ENCODE measurements around the gene DTNBP1.

DTNBP1 gene

GRCh38 chr6:15598273-15598798 lies 64.5 kb downstream of the DTNBP1 start:
- Mint-ChIP-seq H3K27me3 (ENCODE audit: low read depth) (no peaks in the 10 kb centered on the region), H3K36me3 (ENCODE audit: low read depth) (peaks cover 6% of the 10 kb centered on the region), H3K27ac (no peak overlapping the region), H3K9me3 (no peaks in the 10 kb centered on the region), H3K4me1 (ENCODE audit: low read depth) (no peaks in the 10 kb centered on the region), H3K4me3 (no peak overlapping the region)

DNA sequence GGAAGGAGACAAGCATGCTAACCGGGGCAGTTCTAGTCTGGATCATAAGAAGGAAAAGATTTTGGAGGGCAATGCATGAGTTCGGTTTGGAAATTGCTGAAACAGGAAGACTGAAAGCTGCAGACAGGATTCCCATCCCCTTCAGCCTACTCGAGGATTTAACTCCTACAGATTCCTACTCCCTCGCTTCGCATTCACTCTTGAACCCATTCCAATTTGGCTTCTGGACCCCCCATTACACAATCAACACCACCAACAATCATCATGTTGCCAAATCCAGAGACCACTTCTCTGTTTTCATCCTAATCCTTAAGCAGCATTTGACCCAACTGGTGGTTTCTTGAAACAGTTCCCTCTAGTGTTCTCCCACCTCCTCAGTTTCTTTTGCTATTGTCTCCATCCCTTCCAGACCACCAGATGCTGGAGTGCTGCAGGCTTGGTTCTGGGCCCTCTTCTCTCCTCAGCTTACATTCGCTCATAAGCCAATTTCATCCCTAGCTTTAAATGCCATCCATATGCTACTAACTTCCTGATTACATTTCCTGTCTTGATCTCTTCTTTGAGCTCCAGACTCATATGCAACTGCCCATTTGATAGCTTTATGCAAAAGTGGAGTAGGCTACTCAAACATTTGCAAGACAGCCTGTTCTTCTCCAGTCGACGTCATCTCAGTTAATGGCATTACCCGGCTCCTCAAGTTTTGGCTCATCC lies 66.5 kb downstream of the DTNBP1 start:
- no peak overlapping the region for H3K4me3 Mint-ChIP-seq
- no peaks in the 10 kb centered on the region for H3K9me3 Mint-ChIP-seq
- peaks cover 3% of the 10 kb centered on the region for H3K4me1 Mint-ChIP-seq (ENCODE audit: low read depth)
- no peak overlapping the region for H3K27ac Mint-ChIP-seq
- H3K27me3 Mint-ChIP-seq (ENCODE audit: low read depth), result no peaks in the 10 kb centered on the region
- H3K36me3 Mint-ChIP-seq (ENCODE audit: low read depth), result peaks cover 6% of the 10 kb centered on the region

DNA sequence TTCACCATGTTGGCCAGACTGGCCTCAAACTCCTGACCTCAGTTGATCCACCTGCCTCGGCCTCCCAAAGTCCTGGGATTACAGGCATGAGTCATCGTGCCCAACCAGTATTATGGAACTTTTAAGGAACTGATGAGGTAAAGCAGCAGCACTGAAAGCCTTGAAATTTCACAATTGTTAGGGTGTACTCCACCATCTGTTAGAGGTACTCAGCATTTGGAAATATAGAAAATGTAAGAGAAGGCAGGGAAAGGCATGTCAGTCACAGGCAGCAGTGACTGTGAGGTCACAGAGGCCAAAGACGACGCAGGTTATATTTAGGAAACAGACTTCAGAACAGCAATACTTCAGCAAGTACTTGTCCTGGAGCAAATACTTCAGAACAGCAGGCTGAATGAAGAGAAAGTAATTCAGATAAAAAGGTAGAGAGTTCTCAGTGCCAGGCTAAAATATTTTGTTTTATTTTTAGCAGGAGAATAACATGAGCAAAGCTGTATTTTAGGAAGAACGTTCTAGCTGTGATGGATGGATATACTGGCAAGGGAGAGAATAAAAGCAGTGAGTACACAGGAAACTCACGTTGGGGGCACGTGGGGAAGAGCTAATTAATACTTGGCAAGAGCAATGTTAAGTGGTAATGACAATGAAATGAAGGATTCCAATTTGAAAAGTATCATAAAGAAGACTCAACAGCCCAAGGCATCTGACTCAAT lies 67.2 kb downstream of the DTNBP1 start:
- no peaks in the 10 kb centered on the region for H3K9me3 Mint-ChIP-seq
- no peak overlapping the region for H3K4me3 Mint-ChIP-seq
- H3K36me3 Mint-ChIP-seq (ENCODE audit: low read depth), result peaks cover 6% of the 10 kb centered on the region
- H3K4me1 Mint-ChIP-seq (ENCODE audit: low read depth), result peaks cover 3% of the 10 kb centered on the region
- no peak overlapping the region for H3K27ac Mint-ChIP-seq
- H3K27me3 Mint-ChIP-seq (ENCODE audit: low read depth), result no peaks in the 10 kb centered on the region

- H3K27ac Mint-ChIP-seq, result no peak overlapping the region
- H3K4me1 Mint-ChIP-seq (ENCODE audit: low read depth), result peaks cover 3% of the 10 kb centered on the region
- no peak overlapping the region for H3K4me3 Mint-ChIP-seq
- no peaks in the 10 kb centered on the region for H3K9me3 Mint-ChIP-seq
- H3K36me3 Mint-ChIP-seq (ENCODE audit: low read depth), result peaks cover 4% of the 10 kb centered on the region
- H3K27me3 Mint-ChIP-seq (ENCODE audit: low read depth), result no peaks in the 10 kb centered on the region
Observed at GRCh38 chr6:15594512-15595259, 68.1 kb downstream of the DTNBP1 start.

DNA sequence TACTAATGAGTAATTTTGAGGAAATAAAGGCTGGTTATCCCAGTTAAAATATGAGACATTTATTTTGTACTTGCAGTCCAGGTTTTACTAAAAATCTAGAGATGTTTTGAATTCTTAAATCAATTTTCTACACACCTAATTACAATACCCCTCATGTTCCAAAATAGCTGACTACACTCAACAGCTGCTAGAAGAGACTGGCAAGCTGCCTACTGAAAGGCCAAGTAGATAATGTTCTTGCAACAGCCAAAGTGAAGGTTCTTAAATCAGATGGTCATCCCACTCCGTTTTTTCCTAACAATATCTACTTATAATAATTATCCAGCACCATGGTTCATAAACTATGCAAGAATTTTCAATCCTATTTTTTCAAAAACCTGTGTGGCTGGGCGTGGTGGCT lies 69.0 kb downstream of the DTNBP1 start:
- no peak overlapping the region for H3K27ac Mint-ChIP-seq
- no peaks in the 10 kb centered on the region for H3K9me3 Mint-ChIP-seq
- H3K36me3 Mint-ChIP-seq (ENCODE audit: low read depth), result peaks cover 4% of the 10 kb centered on the region
- no peaks in the 10 kb centered on the region for H3K27me3 Mint-ChIP-seq (ENCODE audit: low read depth)
- peaks cover 10% of the 10 kb centered on the region for H3K4me1 Mint-ChIP-seq (ENCODE audit: low read depth)
- no peak overlapping the region for H3K4me3 Mint-ChIP-seq

- Mint-ChIP-seq H3K4me3 (no peak overlapping the region), H3K27ac (no peak overlapping the region)
Observed at GRCh38 chr6:15592610-15593009, 70.2 kb downstream of the DTNBP1 start.

GRCh38 chr6:15588971-15589634 lies 73.7 kb downstream of the DTNBP1 start:
- H3K4me1 Mint-ChIP-seq (ENCODE audit: low read depth), result peaks cover 10% of the 10 kb centered on the region
- H3K27ac Mint-ChIP-seq, result no peak overlapping the region
- no peaks in the 10 kb centered on the region for H3K27me3 Mint-ChIP-seq (ENCODE audit: low read depth)
- H3K9me3 Mint-ChIP-seq, result no peaks in the 10 kb centered on the region
- H3K36me3 Mint-ChIP-seq (ENCODE audit: low read depth), result no peaks in the 10 kb centered on the region
- H3K4me3 Mint-ChIP-seq, result no peak overlapping the region

More at GRCh38 chr6:15592610-15593009, 70.2 kb downstream of the DTNBP1 start:
- Mint-ChIP-seq H3K9me3 (no peaks in the 10 kb centered on the region), H3K4me1 (ENCODE audit: low read depth) (peaks cover 10% of the 10 kb centered on the region), H3K36me3 (ENCODE audit: low read depth) (peaks cover 4% of the 10 kb centered on the region), H3K27me3 (ENCODE audit: low read depth) (no peaks in the 10 kb centered on the region)

DNA sequence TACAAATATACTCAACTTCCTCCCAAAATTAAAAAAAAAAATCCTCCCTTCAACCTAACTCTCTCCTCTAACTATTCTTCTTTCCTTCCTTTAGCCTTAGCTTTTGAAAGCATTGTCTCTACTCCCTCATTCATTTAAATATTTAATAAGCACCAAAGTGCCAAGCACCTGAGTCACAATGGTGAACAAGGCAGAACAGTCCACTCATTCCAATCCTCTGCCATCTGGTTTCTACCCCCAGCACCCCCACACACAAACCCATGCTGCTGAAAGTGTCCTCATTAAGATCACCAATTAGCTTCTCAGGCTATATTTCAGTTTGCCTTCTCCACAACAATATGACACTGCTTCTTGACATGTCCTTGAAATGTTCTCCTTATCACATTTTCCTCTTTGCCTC lies 76.3 kb downstream of the DTNBP1 start:
- peaks cover 8% of the 10 kb centered on the region for H3K4me1 Mint-ChIP-seq (ENCODE audit: low read depth)

GRCh38 chr6:15585760-15586214 lies 77.0 kb downstream of the DTNBP1 start:
- peaks cover 8% of the 10 kb centered on the region for H3K4me1 Mint-ChIP-seq (ENCODE audit: low read depth)
- no peaks in the 10 kb centered on the region for H3K36me3 Mint-ChIP-seq (ENCODE audit: low read depth)
- H3K4me3 Mint-ChIP-seq, result no peak overlapping the region
- H3K27me3 Mint-ChIP-seq (ENCODE audit: low read depth), result no peaks in the 10 kb centered on the region
- H3K9me3 Mint-ChIP-seq, result no peaks in the 10 kb centered on the region
- no peak overlapping the region for H3K27ac Mint-ChIP-seq

More for the DNA sequence above, 76.3 kb downstream of the DTNBP1 start:
- no peaks in the 10 kb centered on the region for H3K27me3 Mint-ChIP-seq (ENCODE audit: low read depth)
- H3K36me3 Mint-ChIP-seq (ENCODE audit: low read depth), result no peaks in the 10 kb centered on the region
- H3K4me3 Mint-ChIP-seq, result no peak overlapping the region
- no peak overlapping the region for H3K27ac Mint-ChIP-seq
- no peaks in the 10 kb centered on the region for H3K9me3 Mint-ChIP-seq

GRCh38 chr6:15582499-15582898 lies 80.3 kb downstream of the DTNBP1 start:
- H3K36me3 Mint-ChIP-seq (ENCODE audit: low read depth), result no peaks in the 10 kb centered on the region
- no peaks in the 10 kb centered on the region for H3K9me3 Mint-ChIP-seq
- H3K4me1 Mint-ChIP-seq (ENCODE audit: low read depth), result no peaks in the 10 kb centered on the region
- H3K27ac Mint-ChIP-seq, result no peak overlapping the region
- no peak overlapping the region for H3K4me3 Mint-ChIP-seq
- no peaks in the 10 kb centered on the region for H3K27me3 Mint-ChIP-seq (ENCODE audit: low read depth)

- Mint-ChIP-seq H3K9me3 (no peaks in the 10 kb centered on the region), H3K27me3 (ENCODE audit: low read depth) (no peaks in the 10 kb centered on the region), H3K4me3 (no peak overlapping the region), H3K4me1 (ENCODE audit: low read depth) (no peaks in the 10 kb centered on the region), H3K36me3 (ENCODE audit: low read depth) (no peaks in the 10 kb centered on the region), H3K27ac (no peak overlapping the region)
Observed at GRCh38 chr6:15581751-15582150, 81.1 kb downstream of the DTNBP1 start.

- Mint-ChIP-seq H3K4me3 (no peak overlapping the region), H3K27ac (no peak overlapping the region), H3K27me3 (ENCODE audit: low read depth) (no peaks in the 10 kb centered on the region), H3K4me1 (ENCODE audit: low read depth) (peaks cover 4% of the 10 kb centered on the region), H3K36me3 (ENCODE audit: low read depth) (no peaks in the 10 kb centered on the region), H3K9me3 (no peaks in the 10 kb centered on the region)
Observed at GRCh38 chr6:15580326-15580725, 82.5 kb downstream of the DTNBP1 start.

- H3K4me3 Mint-ChIP-seq, result no peak overlapping the region
- H3K9me3 Mint-ChIP-seq, result no peaks in the 10 kb centered on the region
- H3K36me3 Mint-ChIP-seq (ENCODE audit: low read depth), result no peaks in the 10 kb centered on the region
- H3K27ac Mint-ChIP-seq, result no peak overlapping the region
- H3K4me1 Mint-ChIP-seq (ENCODE audit: low read depth), result peaks cover 4% of the 10 kb centered on the region
- H3K27me3 Mint-ChIP-seq (ENCODE audit: low read depth), result no peaks in the 10 kb centered on the region
Observed at GRCh38 chr6:15578716-15579391, 84.0 kb downstream of the DTNBP1 start.

Measured in T-helper 1 cell treated with Interleukin-12 subunit alpha and Interleukin-12 subunit beta and Interleukin-4 antibody, amounts not matched to agents 30 μg/mL and 1 μg/mL, for 36 hours (primary cell).